GM20431 (cell line): Measurements from ENCODE around the gene CNTF.
"Not testable (repeated sequence)": the region's sequence is repeated elsewhere in the genome, so short reads cannot be mapped to it uniquely, and the experiment has no call there.

ENCODE experiments used
- in situ Hi-C: fragments of 300-500 bp; cut with MseI, MboI; formaldehyde crosslinking; loops from one replicate; pipeline ENCODE4 v1.15.0; 2020; ENCODE audit warnings: low sequenced_read_pairs; ENCODE audit not compliant: unreplicated experiment

The CNTF gene, protein sequence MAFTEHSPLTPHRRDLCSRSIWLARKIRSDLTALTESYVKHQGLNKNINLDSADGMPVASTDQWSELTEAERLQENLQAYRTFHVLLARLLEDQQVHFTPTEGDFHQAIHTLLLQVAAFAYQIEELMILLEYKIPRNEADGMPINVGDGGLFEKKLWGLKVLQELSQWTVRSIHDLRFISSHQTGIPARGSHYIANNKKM

DNA sequence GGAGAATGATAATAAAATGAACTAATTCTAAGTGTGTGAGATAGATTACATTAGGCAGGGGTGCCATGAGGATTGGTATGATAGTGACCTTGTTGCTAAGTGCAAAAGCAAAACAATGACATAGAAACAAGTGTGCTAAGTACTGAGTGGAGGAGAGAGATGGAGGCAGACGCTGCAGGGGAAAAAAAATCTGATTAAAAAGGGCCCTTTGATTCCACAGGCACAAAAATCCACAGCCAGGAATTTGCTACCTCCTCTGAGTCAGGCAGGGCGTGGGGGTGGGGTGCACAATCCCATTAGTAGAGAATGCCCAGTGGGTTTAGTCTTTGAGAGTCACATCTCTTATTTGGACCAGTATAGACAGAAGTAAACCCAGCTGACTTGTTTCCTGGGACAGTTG is at the start of gene CNTF:
CNTF (plus strand) TSS at position 322 of the 400 bp plus-strand sequence. CDS start 88 bp downstream, outside the sequence.
- in situ Hi-C loops: no loop called here

GRCh38 chr11:58572906-58573305 is 49.6 kb upstream of the CNTF start:
- in situ Hi-C loops: not testable (repeated sequence)

GRCh38 chr11:58573451-58574104 is 48.9 kb upstream of the CNTF start:
- in situ Hi-C loops: no loop called here

GRCh38 chr11:58574881-58575280 is 47.6 kb upstream of the CNTF start:
- in situ Hi-C loops: no loop called here

GRCh38 chr11:58575377-58576020 is 47.0 kb upstream of the CNTF start, which contains the start of gene LPXN:
LPXN (minus strand) TSS chr11:58575856; CDS start chr11:58575772, 84 bp downstream.
- in situ Hi-C loops: no loop called here

DNA sequence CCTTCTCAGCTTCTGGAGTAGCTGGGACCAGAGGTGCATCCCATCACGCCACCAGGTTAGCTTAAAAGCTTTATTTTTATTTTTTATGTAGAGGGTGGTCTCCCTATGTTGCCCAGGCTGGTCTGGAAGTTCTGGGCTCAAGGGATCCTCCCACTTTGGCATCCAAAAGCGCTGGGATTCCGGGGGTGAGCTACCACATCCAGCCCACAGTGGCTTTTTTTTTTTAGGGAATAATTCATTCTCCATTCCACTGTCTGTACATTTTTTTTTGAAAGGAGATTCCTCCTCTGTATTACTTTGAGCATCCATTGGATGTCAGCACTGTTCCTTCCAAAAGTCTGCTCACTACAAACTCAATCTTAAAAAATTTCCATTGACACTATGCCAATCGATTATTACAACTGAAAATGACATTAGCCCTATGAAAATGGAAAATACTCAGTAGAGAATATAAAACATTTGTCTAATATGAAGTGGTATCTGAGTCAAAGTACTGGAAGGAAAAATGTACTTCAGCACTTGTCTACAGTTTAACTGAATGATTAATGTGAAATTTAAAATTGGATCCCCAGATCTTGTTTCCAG is 45.5 kb upstream of the CNTF start:
- in situ Hi-C loops: no loop called here

- in situ Hi-C loops: no loop called here
These were observed 44.8 kb upstream of the CNTF start for GRCh38 chr11:58577555-58578135.

DNA sequence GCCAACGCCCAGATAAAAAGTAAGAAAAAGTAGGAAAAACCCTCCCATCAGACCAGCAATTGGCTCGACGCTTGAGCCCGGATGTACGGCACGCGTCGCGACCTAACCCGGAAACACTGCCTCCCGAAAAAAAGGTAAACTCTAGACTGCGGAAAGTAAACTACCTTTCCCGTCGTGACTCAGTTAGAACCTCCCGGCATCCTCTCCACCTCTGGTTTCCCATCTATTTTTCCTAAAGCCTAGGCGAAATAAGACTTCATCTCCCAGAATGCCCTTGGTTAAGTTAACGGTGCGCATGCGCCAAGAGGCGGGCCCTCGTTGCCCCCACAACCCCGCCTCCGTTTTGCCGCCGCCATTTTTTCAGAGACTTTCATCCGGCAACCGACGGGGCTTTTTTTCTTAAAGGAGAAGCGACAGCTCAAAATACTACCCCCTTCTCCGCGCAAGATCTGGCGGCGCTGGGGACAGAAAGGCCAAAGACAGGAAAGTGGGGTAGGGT is 44.3 kb upstream of the CNTF start:
- in situ Hi-C loops: no loop called here

GRCh38 chr11:58578635-58579191 is 43.8 kb upstream of the CNTF start, which contains the start of gene ZFP91:
ZFP91 (plus strand) TSS chr11:58579063; CDS start chr11:58579282, 219 bp downstream.
- in situ Hi-C loops: no loop called here

GRCh38 chr11:58579192-58580129 is 43.0 kb upstream of the CNTF start:
- in situ Hi-C loops: no loop called here

DNA sequence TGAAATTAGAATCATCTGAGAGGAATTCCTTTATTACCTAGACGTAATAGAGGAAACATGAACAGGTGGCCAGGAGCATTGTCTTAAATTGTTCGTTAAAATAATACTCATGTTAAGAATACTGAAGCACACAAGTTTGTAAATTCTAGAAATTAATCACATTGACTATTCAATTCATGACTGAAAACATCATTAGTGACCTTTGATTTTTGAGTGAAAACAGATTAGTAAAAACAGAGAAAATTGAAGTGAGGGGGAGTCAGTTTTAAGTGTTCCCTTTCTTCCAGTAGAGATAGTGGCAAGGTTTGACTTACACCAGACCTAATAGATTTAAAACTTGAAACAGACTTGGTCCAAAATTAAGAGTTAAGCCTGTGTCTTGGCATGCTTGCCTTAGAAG is 42.2 kb upstream of the CNTF start:
- in situ Hi-C loops: no loop called here

- in situ Hi-C loops: no loop called here
These were observed 40.0 kb upstream of the CNTF start for GRCh38 chr11:58582437-58582836.

- in situ Hi-C loops: no loop called here
These were observed 35.5 kb upstream of the CNTF start for GRCh38 chr11:58586998-58587397.

DNA sequence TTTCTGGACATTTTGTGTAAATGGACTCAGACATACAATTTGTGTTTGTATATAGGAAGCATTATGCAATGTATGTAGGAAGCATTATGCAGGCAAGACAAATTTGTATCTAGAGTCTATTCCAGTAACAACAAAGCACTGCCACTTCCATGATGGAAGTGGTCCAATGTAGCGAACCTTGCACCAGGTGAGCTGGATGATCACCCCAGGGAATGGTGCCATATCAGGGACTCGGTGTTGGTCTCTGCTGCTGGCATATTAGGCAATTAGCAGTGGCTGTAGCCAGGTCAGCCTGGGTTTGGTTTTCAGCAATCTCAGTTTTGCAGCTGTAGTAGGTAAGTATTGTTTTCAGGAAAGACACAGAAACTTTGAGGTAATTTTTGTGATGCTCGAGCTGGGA is 30.8 kb upstream of the CNTF start:
- in situ Hi-C loops: no loop called here

GRCh38 chr11:58592760-58593472 is 29.5 kb upstream of the CNTF start:
- in situ Hi-C loops: no loop called here

- in situ Hi-C loops: no loop called here
These were observed 27.6 kb upstream of the CNTF start for GRCh38 chr11:58594826-58595225.

DNA sequence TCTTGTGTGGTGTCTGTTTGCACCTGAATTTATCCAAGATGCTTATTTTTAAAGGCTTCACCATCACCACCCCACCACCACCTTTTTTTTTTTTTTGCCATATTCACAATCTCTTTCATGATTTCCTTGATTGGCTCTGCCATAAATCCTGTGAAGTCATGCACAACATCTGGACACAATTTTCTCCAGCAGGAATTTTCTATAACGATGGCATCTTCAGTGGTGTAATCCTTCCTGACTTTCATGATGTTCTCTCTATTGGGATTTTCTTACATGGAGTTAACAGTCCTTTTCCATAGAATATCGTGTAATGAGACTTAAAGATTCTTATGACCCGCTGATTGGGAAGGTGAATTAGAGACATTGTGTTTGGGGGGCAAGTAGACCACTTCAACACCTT is 25.8 kb upstream of the CNTF start:
- in situ Hi-C loops: no loop called here

GRCh38 chr11:58597486-58598144 is 24.9 kb upstream of the CNTF start:
- in situ Hi-C loops: no loop called here
